Measurements from ENCODE around the gene JUNB.

Gene JUNB

GRCh38 chr19:12791345-12792050 lies at the start of gene JUNB:
JUNB (plus strand) TSS chr19:12791486; CDS start chr19:12791772, 286 bp downstream.
- peak; percentile 91 for DNase-seq (ENCODE audit: low read depth)
- peak within 1 kb of the TSS; percentile 90 for H3K4me3 ChIP-seq (ENCODE audit: low read depth, low read length)

GRCh38 chr19:12745166-12745897 lies 46.0 kb upstream of the JUNB start:
- no peak for DNase-seq (ENCODE audit: low read depth)
- H3K4me3 ChIP-seq (ENCODE audit: low read depth, low read length), result no peak overlapping the region

- no peak for DNase-seq (ENCODE audit: low read depth)
- H3K4me3 ChIP-seq (ENCODE audit: low read depth, low read length), result no peak overlapping the region
Observed at GRCh38 chr19:12748489-12748888, 42.8 kb upstream of the JUNB start.

- no peak overlapping the region for H3K4me3 ChIP-seq (ENCODE audit: low read depth, low read length)
- DNase-seq (ENCODE audit: low read depth), result no peak
Observed at GRCh38 chr19:12749938-12750521, 41.3 kb upstream of the JUNB start.

GRCh38 chr19:12750851-12751250 lies 40.4 kb upstream of the JUNB start:
- no peak overlapping the region for H3K4me3 ChIP-seq (ENCODE audit: low read depth, low read length)

GRCh38 chr19:12751635-12752034 lies 39.7 kb upstream of the JUNB start, which contains the start of gene BEST2:
BEST2 (plus strand) TSS chr19:12751791; CDS start chr19:12752593, 802 bp downstream.
- DNase-seq (ENCODE audit: low read depth), result no peak
- no peak within 1 kb of the TSS for H3K4me3 ChIP-seq (ENCODE audit: low read depth, low read length)

More at GRCh38 chr19:12750851-12751250, 40.4 kb upstream of the JUNB start:
- no peak for DNase-seq (ENCODE audit: low read depth)

- no peak overlapping the region for H3K4me3 ChIP-seq (ENCODE audit: low read depth, low read length)
- DNase-seq (ENCODE audit: low read depth), result no peak
Observed at GRCh38 chr19:12752056-12752781, 39.1 kb upstream of the JUNB start.

- no peak overlapping the region for H3K4me3 ChIP-seq (ENCODE audit: low read depth, low read length)
Observed at GRCh38 chr19:12754465-12755196, 36.7 kb upstream of the JUNB start.

GRCh38 chr19:12756150-12756883 lies 35.0 kb upstream of the JUNB start:
- DNase-seq (ENCODE audit: low read depth), result no peak
- no peak overlapping the region for H3K4me3 ChIP-seq (ENCODE audit: low read depth, low read length)

More at GRCh38 chr19:12754465-12755196, 36.7 kb upstream of the JUNB start:
- no peak for DNase-seq (ENCODE audit: low read depth)

GRCh38 chr19:12757544-12758274 lies 33.6 kb upstream of the JUNB start:
- H3K4me3 ChIP-seq (ENCODE audit: low read depth, low read length), result peak overlapping the region; percentile 45
- DNase-seq (ENCODE audit: low read depth), result no peak

- DNase-seq (ENCODE audit: low read depth), result no peak
- H3K4me3 ChIP-seq (ENCODE audit: low read depth, low read length), result no peak overlapping the region
Observed at GRCh38 chr19:12759686-12760085, 31.6 kb upstream of the JUNB start.

- no peak overlapping the region for H3K4me3 ChIP-seq (ENCODE audit: low read depth, low read length)
- DNase-seq (ENCODE audit: low read depth), result no peak
Observed at GRCh38 chr19:12763100-12763499, 28.2 kb upstream of the JUNB start.

GRCh38 chr19:12764698-12765097 lies 26.6 kb upstream of the JUNB start:
- no peak overlapping the region for H3K4me3 ChIP-seq (ENCODE audit: low read depth, low read length)
- no peak for DNase-seq (ENCODE audit: low read depth)

GRCh38 chr19:12766051-12766521 lies 25.2 kb upstream of the JUNB start:
- H3K4me3 ChIP-seq (ENCODE audit: low read depth, low read length), result peak overlapping the region; percentile 57
- DNase-seq (ENCODE audit: low read depth), result no peak

GRCh38 chr19:12767150-12767549 lies 24.1 kb upstream of the JUNB start:
- no peak for DNase-seq (ENCODE audit: low read depth)
- no peak overlapping the region for H3K4me3 ChIP-seq (ENCODE audit: low read depth, low read length)

- no peak overlapping the region for H3K4me3 ChIP-seq (ENCODE audit: low read depth, low read length)
- DNase-seq (ENCODE audit: low read depth), result no peak
Observed at GRCh38 chr19:12767666-12768065, 23.6 kb upstream of the JUNB start.

- H3K4me3 ChIP-seq (ENCODE audit: low read depth, low read length), result no peak overlapping the region
- no peak for DNase-seq (ENCODE audit: low read depth)
Observed at GRCh38 chr19:12769689-12770088, 21.6 kb upstream of the JUNB start.

- DNase-seq (ENCODE audit: low read depth), result no peak
- no peak overlapping the region for H3K4me3 ChIP-seq (ENCODE audit: low read depth, low read length)
Observed at GRCh38 chr19:12770922-12771321, 20.4 kb upstream of the JUNB start.
